Measurements from ENCODE around the gene P2RY6. TPM values are rescaled to one million over a fixed set of nuclear protein-coding genes. Genes with fewer than 3 reads are reported as not detected.

Gene P2RY6
- total and polyA plus RNA-seq, 8 donors = 0.24 to 4.1 (median 0.98) TPM; not detected in 1

GRCh38 chr11:73226297-73227006, 45.7 kb upstream of the P2RY6 start:
- Histone ChIP-seq H3K36me3 (no peaks in the 10 kb centered on the region), H3K4me1 (no peaks in the 10 kb centered on the region), H3K27me3 (no peaks in the 10 kb centered on the region), H3K9me3 (no peaks in the 10 kb centered on the region), H3K4me3 (no peak overlapping the region), H3K27ac (no peak overlapping the region)
- TF ChIP-seq CTCF (IDR thresholded peaks at IDR 0.05) = no peak
- no peak for ATAC-seq
- FAIRE-seq = no peak
- 70 to 75% methylated on average over 8 of the region's 8 CpGs for WGBS, 2 donors
- DNase-seq = peak in 1 of 6 donors; percentile 45
- intact Hi-C loops (cut with DNase I) = no loop called here

GRCh38 chr11:73227571-73228211, 44.4 kb upstream of the P2RY6 start:
- Histone ChIP-seq H3K36me3 (no peaks in the 10 kb centered on the region), H3K4me3 (no peak overlapping the region), H3K4me1 (no peaks in the 10 kb centered on the region), H3K9me3 (no peaks in the 10 kb centered on the region), H3K27me3 (no peaks in the 10 kb centered on the region), H3K27ac (no peak overlapping the region)
- WGBS, 2 donors = 18 to 27% methylated on average over 12 of the region's 12 CpGs
- FAIRE-seq (no peak), ATAC-seq (peak; percentile 92 to 98 (median 96)), DNase-seq (peak; percentile 63 to 86 (median 80))
- intact Hi-C loops (cut with DNase I) = no loop called here
- peak; percentile 7 to 22 (median 14) for TF ChIP-seq CTCF (IDR thresholded peaks at IDR 0.05)

GRCh38 chr11:73228268-73229134, 43.6 kb upstream of the P2RY6 start:
- Histone ChIP-seq H3K27me3 (no peaks in the 10 kb centered on the region), H3K4me1 (no peaks in the 10 kb centered on the region), H3K36me3 (no peaks in the 10 kb centered on the region), H3K27ac (no peak overlapping the region), H3K9me3 (no peaks in the 10 kb centered on the region), H3K4me3 (no peak overlapping the region)
- ATAC-seq (no peak), DNase-seq (no peak), FAIRE-seq (no peak)
- WGBS, 2 donors = 33% methylated on average over 4 of the region's 4 CpGs
- TF ChIP-seq CTCF (IDR thresholded peaks at IDR 0.05) = no peak
- intact Hi-C loops (cut with DNase I) = no loop called here

- no peaks in the 10 kb centered on the region for H3K36me3 ChIP-seq
- intact Hi-C loops (cut with DNase I) = no loop called here
- ATAC-seq (no peak), DNase-seq (peak in 1 of 6 donors; percentile 43), FAIRE-seq (no peak)
- H3K27me3 ChIP-seq = no peaks in the 10 kb centered on the region
- H3K9me3 ChIP-seq = no peaks in the 10 kb centered on the region
- H3K27ac ChIP-seq = no peak overlapping the region
- no peak overlapping the region for H3K4me3 ChIP-seq
- no peaks in the 10 kb centered on the region for H3K4me1 ChIP-seq
- 82 to 83% methylated on average over 11 of the region's 11 CpGs for WGBS, 2 donors
- TF ChIP-seq CTCF (IDR thresholded peaks at IDR 0.05) = no peak
These were observed 42.7 kb upstream of the P2RY6 start for GRCh38 chr11:73229321-73229895.

All from pancreas (tissue), 10 donors.